Endodermal cell (in vitro differentiated cells): ENCODE results near the gene BTBD9. TPM values are rescaled to one million over a fixed set of nuclear protein-coding genes. Genes with fewer than 3 reads are reported as not detected.

Source experiments
- DNase-seq: peaks from one replicate; pipeline ENCODE4 v3.0.0-alpha.2; 2017
- H3K27ac ChIP-seq: 2 replicates; pipeline ENCODE4 v1.5.1; 2013; ENCODE audit warnings: mild to moderate bottlenecking, low read depth, low read length, moderate library complexity
- H3K27me3 ChIP-seq: 2 replicates; pipeline ENCODE4 v1.6.1; 2013; ENCODE audit warnings: mild to moderate bottlenecking, low read length, moderate library complexity; ENCODE audit not compliant: insufficient read depth, control insufficient read depth, poor library complexity, severe bottlenecking
- H3K36me3 ChIP-seq: 2 replicates; pipeline ENCODE4 v1.7.0; 2013; ENCODE audit warnings: mild to moderate bottlenecking, low read length, moderate library complexity; ENCODE audit not compliant: control insufficient read depth, insufficient read depth
- H3K4me1 ChIP-seq: one replicate; pipeline ENCODE4 v1.7.0; 2013; ENCODE audit warnings: low read length; ENCODE audit not compliant: control insufficient read depth, insufficient read depth
- H3K4me3 ChIP-seq: 2 replicates; pipeline ENCODE4 v1.5.1; 2013; ENCODE audit warnings: mild to moderate bottlenecking, low read length, moderate library complexity
- H3K9ac ChIP-seq: 2 replicates; pipeline ENCODE4 v1.6.1; 2013; ENCODE audit warnings: mild to moderate bottlenecking, low read length, moderate library complexity; ENCODE audit not compliant: poor library complexity, severe bottlenecking; ENCODE audit errors: extremely low read depth
- H3K9me3 ChIP-seq: 2 replicates; pipeline ENCODE4 v1.6.1; 2013; ENCODE audit warnings: mild to moderate bottlenecking, low read length, moderate library complexity; ENCODE audit not compliant: control insufficient read depth
- H3K27ac Mint-ChIP-seq: 2 replicates; pipeline ENCODE4 v1.8.0; 2020; ENCODE audit warnings: mixed read lengths
- H3K27me3 Mint-ChIP-seq: 2 replicates; pipeline ENCODE4 v1.8.0; 2021; ENCODE audit warnings: mild to moderate bottlenecking, mixed read lengths; ENCODE audit not compliant: insufficient read depth
- H3K36me3 Mint-ChIP-seq: 2 replicates; pipeline ENCODE4 v1.8.0; 2020; ENCODE audit warnings: low read depth, mixed read lengths
- H3K4me1 Mint-ChIP-seq: 2 replicates; pipeline ENCODE4 v1.8.0; 2020; ENCODE audit warnings: mixed read lengths
- H3K4me3 Mint-ChIP-seq: 2 replicates; pipeline ENCODE4 v1.8.0; 2020; ENCODE audit warnings: mild to moderate bottlenecking, moderate library complexity, mixed read lengths
- H3K9me3 Mint-ChIP-seq: 2 replicates; pipeline ENCODE4 v1.8.0; 2020; ENCODE audit warnings: mild to moderate bottlenecking, mixed read lengths
- CTCF ChIP-seq: fragments of 200-600 bp; sonication (generic); conservative IDR thresholded peaks from 2 replicates; pipeline ENCODE4 v1.5.0; 2021; ENCODE audit warnings: antibody characterized with exemption, mild to moderate bottlenecking
- WGBS, 2 experiments: methylation state at CpG; one replicate each; pipeline versions ENCODE4 v1.1.5 to v1.1.7; 2013; ENCODE audit warnings: missing lambda C conversion rate in 2 of 2, mixed read lengths in 1 of 2; ENCODE audit not compliant: insufficient coverage in 1 of 2, insufficient read length in 1 of 2; 5-methylcytosine and 5-hydroxymethylcytosine counted together
- total RNA-seq, 2 donors: library from RNA; stranded (reverse); fragmentation: NEBNext Ultra II Directional in 1 of 2; extraction: Animal tissue kit (Norgen Biotek cat#: 25700) in 1 of 2; gene quantifications; 2 replicates in 1 of 2; 3 replicates in 1 of 2; pipeline ENCODE4 v1.2.1, GENCODE V29; 2021

Gene BTBD9
- total RNA-seq, 2 donors from 2014 or later: 7.6 to 12.3 TPM

DNA sequence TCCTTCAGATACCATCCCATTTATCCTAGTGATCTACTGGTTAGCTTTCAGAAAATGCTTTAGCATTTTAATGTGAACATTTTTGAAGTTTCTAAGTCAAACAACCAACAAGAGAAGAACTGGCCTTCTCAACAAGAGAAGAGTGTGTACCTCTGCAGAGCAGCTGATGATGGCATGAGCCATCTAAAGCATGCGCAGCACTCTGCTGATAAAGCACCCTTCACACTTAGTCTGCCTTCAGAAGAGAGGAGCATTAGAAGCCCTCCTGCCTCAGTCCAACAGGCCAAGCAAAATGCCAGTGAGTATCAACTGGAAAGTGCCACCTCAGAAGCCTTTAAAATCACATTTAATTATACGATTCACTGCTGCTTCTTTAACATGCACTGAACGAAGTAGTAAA is 169.2 kb downstream of the BTBD9 start:
- no peak for DNase-seq
- no peak for TF ChIP-seq CTCF
- H3K9ac ChIP-seq: no peak overlapping the region
- no peaks in the 10 kb centered on the region for H3K4me1 Mint-ChIP-seq
- H3K4me1 ChIP-seq: no peaks in the 10 kb centered on the region
- peaks cover 94% of the 10 kb centered on the region for H3K27me3 Mint-ChIP-seq
- no peak overlapping the region for H3K27ac ChIP-seq
- no peaks in the 10 kb centered on the region for H3K9me3 Mint-ChIP-seq
- no peak overlapping the region for H3K4me3 ChIP-seq
- peaks cover 14% of the 10 kb centered on the region for H3K9me3 ChIP-seq
- H3K36me3 Mint-ChIP-seq: no peaks in the 10 kb centered on the region
- WGBS, 2 experiments: 92% methylated on average over 3 of the region's 3 CpGs; no CpG with 5 or more reads in 1 of the 2 experiments
- H3K27ac Mint-ChIP-seq: no peak overlapping the region
- H3K4me3 Mint-ChIP-seq: no peak overlapping the region
- peaks cover 98% of the 10 kb centered on the region for H3K27me3 ChIP-seq
- H3K36me3 ChIP-seq: no peaks in the 10 kb centered on the region

GRCh38 chr6:38467566-38467965 is 172.2 kb downstream of the BTBD9 start:
- peaks cover 6% of the 10 kb centered on the region for H3K36me3 Mint-ChIP-seq
- no peak overlapping the region for H3K27ac ChIP-seq
- H3K9me3 Mint-ChIP-seq: peaks cover 10% of the 10 kb centered on the region
- DNase-seq: no peak
- no peak for TF ChIP-seq CTCF
- peaks cover 13% of the 10 kb centered on the region for H3K9me3 ChIP-seq
- 92 to 94% methylated on average over 3 of the region's 3 CpGs for WGBS, 2 experiments
- H3K4me1 Mint-ChIP-seq: no peaks in the 10 kb centered on the region
- H3K4me3 ChIP-seq: no peak overlapping the region
- H3K4me1 ChIP-seq: no peaks in the 10 kb centered on the region
- H3K27ac Mint-ChIP-seq: no peak overlapping the region
- no peak overlapping the region for H3K4me3 Mint-ChIP-seq
- peaks cover 71% of the 10 kb centered on the region for H3K27me3 Mint-ChIP-seq
- H3K36me3 ChIP-seq: no peaks in the 10 kb centered on the region
- no peak overlapping the region for H3K9ac ChIP-seq
- peaks cover 68% of the 10 kb centered on the region for H3K27me3 ChIP-seq

DNA sequence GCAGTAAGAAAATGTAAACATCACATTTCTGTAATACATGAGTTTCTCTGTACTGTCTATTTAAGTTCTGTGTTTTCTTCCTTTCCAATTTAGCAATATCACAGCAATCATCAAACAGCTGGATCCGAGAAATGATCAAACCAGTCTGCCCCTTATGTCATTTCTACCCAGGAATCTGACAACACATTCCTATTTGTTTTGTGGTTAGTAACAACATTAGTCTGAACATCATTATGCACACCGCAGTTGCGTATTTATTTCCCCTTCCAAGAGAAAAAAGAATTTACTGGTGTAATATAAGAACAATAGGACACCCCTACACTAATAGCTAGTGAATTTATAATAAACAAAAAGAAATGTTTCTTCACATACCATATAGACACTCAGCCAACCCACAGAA is 179.5 kb downstream of the BTBD9 start:
- H3K27ac ChIP-seq: no peak overlapping the region
- no peak overlapping the region for H3K27ac Mint-ChIP-seq
- H3K9me3 ChIP-seq: peaks cover 13% of the 10 kb centered on the region
- WGBS, 2 experiments: 92% methylated on average over 1 of the region's 3 CpGs; no CpG with 5 or more reads in 1 of the 2 experiments
- no peaks in the 10 kb centered on the region for H3K27me3 ChIP-seq
- H3K36me3 ChIP-seq: no peaks in the 10 kb centered on the region
- peaks cover 6% of the 10 kb centered on the region for H3K36me3 Mint-ChIP-seq
- H3K4me3 Mint-ChIP-seq: no peak overlapping the region
- H3K9me3 Mint-ChIP-seq: peaks cover 10% of the 10 kb centered on the region
- TF ChIP-seq CTCF: no peak
- H3K27me3 Mint-ChIP-seq: peaks cover 7% of the 10 kb centered on the region
- no peak for DNase-seq
- H3K4me3 ChIP-seq: no peak overlapping the region
- no peaks in the 10 kb centered on the region for H3K4me1 ChIP-seq
- peaks cover 31% of the 10 kb centered on the region for H3K4me1 Mint-ChIP-seq
- no peak overlapping the region for H3K9ac ChIP-seq
